Measurements from ENCODE around the gene ESRRB.

Gene ESRRB

DNA sequence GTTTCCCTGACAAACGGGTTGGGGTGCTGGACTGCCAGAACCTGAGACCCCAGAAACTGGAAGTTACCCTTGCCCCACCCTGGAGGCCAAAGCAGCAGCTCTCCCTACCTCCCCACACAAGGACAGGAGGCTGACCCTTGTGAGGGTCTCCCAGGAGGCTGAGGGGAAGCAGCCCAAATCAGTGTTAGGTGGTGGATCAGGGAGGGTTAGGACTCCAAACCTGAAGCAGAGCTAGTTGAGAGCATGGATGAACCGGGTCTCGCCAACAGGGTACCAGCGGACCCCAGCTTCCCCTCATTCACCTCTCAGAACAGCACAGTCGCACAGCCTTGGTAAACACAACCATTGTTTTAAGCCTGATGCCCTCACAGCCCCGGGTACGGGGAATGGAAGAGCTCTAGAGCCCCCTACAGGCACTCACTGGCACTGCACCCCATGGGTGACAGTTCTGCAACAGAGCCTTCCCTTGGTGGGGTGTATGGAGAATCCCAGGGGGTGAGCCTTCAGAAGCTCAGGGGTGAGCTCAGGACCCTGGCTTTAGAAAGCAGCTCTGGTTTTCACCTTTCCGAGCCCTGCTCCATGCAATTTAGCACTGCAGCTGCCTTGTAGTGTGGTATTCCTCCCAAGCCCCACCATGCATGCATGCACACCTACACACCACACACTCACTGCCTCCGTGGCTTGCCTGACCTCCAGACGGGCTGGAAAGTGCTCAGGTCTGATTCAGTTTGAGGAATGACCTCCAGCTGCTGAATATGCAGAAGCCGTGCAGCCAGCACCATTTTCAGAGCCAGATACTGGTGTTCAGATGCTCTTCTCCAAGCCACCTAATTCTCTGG is 11.2 kb downstream of the ESRRB start:
- H3K27ac ChIP-seq (ENCODE audit: low read length): no peak overlapping the region
- no peaks in the 10 kb centered on the region for H3K9me3 ChIP-seq (ENCODE audit: control insufficient read depth in 1 of 2, low read length in 2 of 2)
- no peaks in the 10 kb centered on the region for H3K36me3 ChIP-seq (ENCODE audit: control insufficient read depth in 1 of 2, insufficient read depth in 2 of 2, low read length in 2 of 2)
- H3K4me1 ChIP-seq (ENCODE audit: control insufficient read depth in 1 of 2, insufficient read depth in 2 of 2, low read length in 2 of 2): no peaks in the 10 kb centered on the region
- no peak overlapping the region for H3K4me3 ChIP-seq (ENCODE audit: low read depth in 1 of 2, low read length in 2 of 2)
- H3K27me3 ChIP-seq (ENCODE audit: low read depth, low read length): peaks cover 13% of the 10 kb centered on the region

DNA sequence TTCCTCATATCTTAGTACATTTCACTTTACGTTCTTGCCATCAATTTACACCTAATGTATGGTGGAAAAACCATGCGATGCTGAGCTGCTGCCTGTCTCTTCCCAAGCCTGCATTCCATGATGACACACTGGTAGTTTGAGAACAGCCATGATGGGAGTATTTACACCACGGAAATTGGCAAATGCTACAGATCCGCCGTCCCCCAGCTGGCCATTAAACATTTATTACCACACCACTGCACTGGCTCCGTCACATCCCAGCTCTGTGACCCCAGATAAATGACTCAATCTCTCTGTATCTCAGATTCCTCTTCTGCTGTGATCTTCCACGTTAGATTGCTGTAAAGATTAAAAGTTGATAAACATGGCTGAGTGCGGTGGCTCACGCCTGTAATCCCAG is 13.9 kb downstream of the ESRRB start:
- Histone ChIP-seq H3K27ac (ENCODE audit: low read length) (no peak overlapping the region), H3K4me1 (ENCODE audit: control insufficient read depth in 1 of 2, insufficient read depth in 2 of 2, low read length in 2 of 2) (no peaks in the 10 kb centered on the region), H3K4me3 (ENCODE audit: low read depth in 1 of 2, low read length in 2 of 2) (no peak overlapping the region), H3K36me3 (ENCODE audit: control insufficient read depth in 1 of 2, insufficient read depth in 2 of 2, low read length in 2 of 2) (no peaks in the 10 kb centered on the region), H3K9me3 (ENCODE audit: control insufficient read depth in 1 of 2, low read length in 2 of 2) (no peaks in the 10 kb centered on the region), H3K27me3 (ENCODE audit: low read depth, low read length) (peaks cover 13% of the 10 kb centered on the region)

- Histone ChIP-seq H3K27me3 (ENCODE audit: low read depth, low read length) (peaks cover 13% of the 10 kb centered on the region), H3K4me3 (ENCODE audit: low read depth in 1 of 2, low read length in 2 of 2) (no peak overlapping the region), H3K9me3 (ENCODE audit: control insufficient read depth in 1 of 2, low read length in 2 of 2) (no peaks in the 10 kb centered on the region), H3K4me1 (ENCODE audit: control insufficient read depth in 1 of 2, insufficient read depth in 2 of 2, low read length in 2 of 2) (no peaks in the 10 kb centered on the region), H3K27ac (ENCODE audit: low read length) (no peak overlapping the region), H3K36me3 (ENCODE audit: control insufficient read depth in 1 of 2, insufficient read depth in 2 of 2, low read length in 2 of 2) (no peaks in the 10 kb centered on the region)
Observed at GRCh38 chr14:76390621-76391020, 14.7 kb downstream of the ESRRB start.

DNA sequence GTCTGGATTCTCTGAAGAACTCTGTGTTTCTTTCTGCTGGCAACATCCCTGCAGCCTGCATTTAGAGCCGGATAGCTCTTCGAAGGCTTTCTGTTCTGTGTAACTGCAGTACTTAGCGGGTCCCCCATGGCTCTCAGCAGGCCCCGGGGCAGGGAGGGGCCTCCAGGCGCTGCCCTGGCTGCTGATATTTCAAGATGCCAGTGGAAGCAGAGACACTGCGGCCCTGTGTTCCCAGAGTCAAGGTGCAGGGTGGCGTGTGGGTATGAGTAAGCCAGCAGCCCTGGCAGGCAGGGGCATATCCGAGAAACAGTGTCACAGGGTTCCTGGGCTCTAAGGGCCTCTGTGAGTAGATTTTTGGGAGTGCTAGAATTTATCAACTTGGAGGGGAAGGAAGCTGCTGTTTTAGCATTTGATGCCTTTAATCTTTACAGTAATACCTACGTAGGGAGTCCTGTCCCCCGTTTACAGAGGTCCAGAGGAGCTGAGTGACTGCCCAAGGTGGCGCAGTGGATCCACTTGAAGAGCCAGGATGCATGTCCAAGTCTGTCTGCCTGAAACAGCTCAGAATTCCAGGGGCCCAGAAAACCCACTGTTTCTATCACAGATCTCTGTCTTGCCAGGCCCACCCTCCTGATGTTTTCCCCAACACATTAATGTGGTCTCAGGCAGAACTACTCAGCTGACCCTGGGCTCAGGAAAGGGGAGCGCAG is 16.2 kb downstream of the ESRRB start:
- no peaks in the 10 kb centered on the region for H3K36me3 ChIP-seq (ENCODE audit: control insufficient read depth in 1 of 2, insufficient read depth in 2 of 2, low read length in 2 of 2)
- H3K27ac ChIP-seq (ENCODE audit: low read length): no peak overlapping the region
- no peak overlapping the region for H3K4me3 ChIP-seq (ENCODE audit: low read depth in 1 of 2, low read length in 2 of 2)
- H3K27me3 ChIP-seq (ENCODE audit: low read depth, low read length): peaks cover 3% of the 10 kb centered on the region
- no peaks in the 10 kb centered on the region for H3K9me3 ChIP-seq (ENCODE audit: control insufficient read depth in 1 of 2, low read length in 2 of 2)
- H3K4me1 ChIP-seq (ENCODE audit: control insufficient read depth in 1 of 2, insufficient read depth in 2 of 2, low read length in 2 of 2): no peaks in the 10 kb centered on the region

DNA sequence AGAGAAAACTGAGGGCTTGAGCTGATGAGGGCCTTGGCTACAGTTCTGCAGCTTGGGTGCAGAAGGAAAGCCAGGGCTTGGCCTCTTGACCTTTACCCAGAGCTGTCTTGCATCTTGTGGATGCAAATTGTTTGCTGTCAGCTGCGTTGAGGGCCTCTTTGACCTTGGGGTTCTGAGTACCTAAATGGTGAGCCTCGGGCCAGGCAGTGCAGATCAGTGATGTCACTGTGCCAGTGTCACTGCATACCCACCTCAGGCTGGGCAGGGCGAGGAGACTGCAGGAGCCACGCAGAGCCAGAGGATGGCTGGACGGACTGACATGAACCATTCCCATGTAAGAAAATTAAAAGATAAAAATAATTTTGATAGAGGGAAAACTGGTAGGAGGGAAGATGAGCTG is 18.6 kb downstream of the ESRRB start:
- Histone ChIP-seq H3K27ac (ENCODE audit: low read length) (no peak overlapping the region), H3K4me3 (ENCODE audit: low read depth in 1 of 2, low read length in 2 of 2) (no peak overlapping the region), H3K27me3 (ENCODE audit: low read depth, low read length) (no peaks in the 10 kb centered on the region), H3K9me3 (ENCODE audit: control insufficient read depth in 1 of 2, low read length in 2 of 2) (no peaks in the 10 kb centered on the region), H3K36me3 (ENCODE audit: control insufficient read depth in 1 of 2, insufficient read depth in 2 of 2, low read length in 2 of 2) (no peaks in the 10 kb centered on the region), H3K4me1 (ENCODE audit: control insufficient read depth in 1 of 2, insufficient read depth in 2 of 2, low read length in 2 of 2) (no peaks in the 10 kb centered on the region)

DNA sequence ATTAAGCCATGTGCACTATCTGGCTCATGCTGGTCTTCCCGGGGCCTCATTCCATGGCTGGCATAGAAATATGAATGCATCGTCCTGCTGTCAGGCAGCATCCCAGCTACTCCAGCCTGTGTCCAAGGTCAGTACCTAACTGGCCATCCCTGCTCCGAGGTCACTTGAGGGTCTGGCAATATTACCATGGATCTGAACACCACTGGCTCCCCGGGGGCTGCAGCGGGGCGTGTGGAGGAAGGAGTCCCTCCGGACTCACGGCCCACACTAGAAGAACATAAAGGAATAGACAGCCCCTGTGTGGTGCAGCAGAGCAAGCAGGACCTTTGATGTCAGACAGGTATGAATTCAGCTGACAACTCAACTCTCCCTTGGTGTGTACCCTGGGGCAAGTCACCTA is 19.2 kb downstream of the ESRRB start:
- no peaks in the 10 kb centered on the region for H3K36me3 ChIP-seq (ENCODE audit: control insufficient read depth in 1 of 2, insufficient read depth in 2 of 2, low read length in 2 of 2)
- H3K4me3 ChIP-seq (ENCODE audit: low read depth in 1 of 2, low read length in 2 of 2): no peak overlapping the region
- no peaks in the 10 kb centered on the region for H3K4me1 ChIP-seq (ENCODE audit: control insufficient read depth in 1 of 2, insufficient read depth in 2 of 2, low read length in 2 of 2)
- H3K9me3 ChIP-seq (ENCODE audit: control insufficient read depth in 1 of 2, low read length in 2 of 2): no peaks in the 10 kb centered on the region
- H3K27me3 ChIP-seq (ENCODE audit: low read depth, low read length): no peaks in the 10 kb centered on the region
- H3K27ac ChIP-seq (ENCODE audit: low read length): no peak overlapping the region

DNA sequence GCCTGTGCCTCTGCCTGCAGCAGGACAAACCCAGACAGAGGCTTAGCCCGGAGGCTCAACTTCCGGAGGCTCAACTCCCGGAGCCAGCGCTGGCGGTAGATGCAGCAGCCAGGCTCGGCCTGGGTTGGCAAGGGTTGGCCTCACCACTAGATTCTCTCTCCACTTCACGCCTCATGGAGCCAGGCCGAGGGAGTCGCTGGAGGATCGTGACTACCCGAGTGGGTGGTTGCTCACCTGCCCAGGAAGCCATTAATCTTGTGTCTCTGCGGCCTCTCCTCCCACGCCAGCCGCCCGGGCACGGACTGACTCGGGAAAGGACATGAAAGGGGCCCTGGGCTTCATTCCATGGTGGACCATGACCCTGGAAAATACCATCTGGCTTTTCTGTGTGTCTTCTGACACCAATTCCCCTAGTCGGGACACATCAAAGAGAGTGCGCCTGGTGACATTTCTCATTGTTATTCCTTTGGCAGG is 20.8 kb downstream of the ESRRB start:
- H3K4me3 ChIP-seq (ENCODE audit: low read depth in 1 of 2, low read length in 2 of 2): no peak overlapping the region
- H3K27me3 ChIP-seq (ENCODE audit: low read depth, low read length): no peaks in the 10 kb centered on the region
- no peaks in the 10 kb centered on the region for H3K9me3 ChIP-seq (ENCODE audit: control insufficient read depth in 1 of 2, low read length in 2 of 2)
- no peak overlapping the region for H3K27ac ChIP-seq (ENCODE audit: low read length)
- no peaks in the 10 kb centered on the region for H3K36me3 ChIP-seq (ENCODE audit: control insufficient read depth in 1 of 2, insufficient read depth in 2 of 2, low read length in 2 of 2)
- no peaks in the 10 kb centered on the region for H3K4me1 ChIP-seq (ENCODE audit: control insufficient read depth in 1 of 2, insufficient read depth in 2 of 2, low read length in 2 of 2)

DNA sequence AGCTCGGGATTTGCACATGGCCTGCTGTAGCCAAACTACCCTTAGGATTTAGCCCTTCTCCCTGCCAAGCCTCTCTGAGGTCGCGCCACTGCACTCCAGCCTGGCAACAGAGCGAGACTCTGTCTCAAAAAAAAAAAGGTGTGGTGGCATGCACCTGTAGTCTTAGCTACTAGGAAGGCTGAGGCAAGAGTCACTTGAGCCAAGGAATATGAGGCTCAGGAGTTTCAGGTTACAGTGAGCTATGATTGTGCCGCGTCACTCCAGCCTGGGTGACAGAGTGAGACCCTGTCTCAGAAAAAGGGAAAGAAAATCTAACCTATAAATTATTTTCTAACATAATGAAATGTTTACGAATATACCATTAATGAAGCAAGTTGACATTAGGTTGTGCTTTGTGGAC is 29.7 kb downstream of the ESRRB start:
- Histone ChIP-seq H3K36me3 (ENCODE audit: control insufficient read depth in 1 of 2, insufficient read depth in 2 of 2, low read length in 2 of 2) (no peaks in the 10 kb centered on the region), H3K27ac (ENCODE audit: low read length) (no peak overlapping the region), H3K4me1 (ENCODE audit: control insufficient read depth in 1 of 2, insufficient read depth in 2 of 2, low read length in 2 of 2) (no peaks in the 10 kb centered on the region), H3K4me3 (ENCODE audit: low read depth in 1 of 2, low read length in 2 of 2) (no peak overlapping the region), H3K27me3 (ENCODE audit: low read depth, low read length) (no peaks in the 10 kb centered on the region), H3K9me3 (ENCODE audit: control insufficient read depth in 1 of 2, low read length in 2 of 2) (no peaks in the 10 kb centered on the region)

GRCh38 chr14:76407449-76408150 is 31.7 kb downstream of the ESRRB start:
- Histone ChIP-seq H3K4me3 (ENCODE audit: low read depth in 1 of 2, low read length in 2 of 2) (no peak overlapping the region), H3K9me3 (ENCODE audit: control insufficient read depth in 1 of 2, low read length in 2 of 2) (no peaks in the 10 kb centered on the region), H3K27me3 (ENCODE audit: low read depth, low read length) (no peaks in the 10 kb centered on the region), H3K27ac (ENCODE audit: low read length) (no peak overlapping the region), H3K4me1 (ENCODE audit: control insufficient read depth in 1 of 2, insufficient read depth in 2 of 2, low read length in 2 of 2) (no peaks in the 10 kb centered on the region), H3K36me3 (ENCODE audit: control insufficient read depth in 1 of 2, insufficient read depth in 2 of 2, low read length in 2 of 2) (no peaks in the 10 kb centered on the region)

DNA sequence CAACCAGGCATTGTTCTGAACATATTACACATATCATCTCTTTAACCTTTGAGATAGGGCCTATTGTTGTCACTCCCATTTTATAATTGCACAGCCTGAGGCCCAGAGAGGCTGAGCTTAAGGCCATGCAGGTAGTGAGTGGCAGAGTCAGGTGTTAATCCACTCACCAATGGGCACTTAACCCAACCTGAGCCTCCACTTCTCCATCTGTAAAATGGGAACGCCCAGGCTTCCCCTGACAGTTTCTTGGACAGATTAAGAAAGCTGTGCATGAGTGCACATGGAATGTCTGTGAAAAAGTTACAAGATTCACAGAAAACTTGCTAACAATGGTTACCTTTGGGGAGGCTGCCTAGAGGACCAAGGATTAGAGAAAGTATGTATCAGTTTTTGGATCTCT is 32.9 kb downstream of the ESRRB start:
- H3K9me3 ChIP-seq (ENCODE audit: control insufficient read depth in 1 of 2, low read length in 2 of 2): no peaks in the 10 kb centered on the region
- H3K27ac ChIP-seq (ENCODE audit: low read length): no peak overlapping the region
- no peaks in the 10 kb centered on the region for H3K36me3 ChIP-seq (ENCODE audit: control insufficient read depth in 1 of 2, insufficient read depth in 2 of 2, low read length in 2 of 2)
- H3K4me1 ChIP-seq (ENCODE audit: control insufficient read depth in 1 of 2, insufficient read depth in 2 of 2, low read length in 2 of 2): no peaks in the 10 kb centered on the region
- peaks cover 6% of the 10 kb centered on the region for H3K27me3 ChIP-seq (ENCODE audit: low read depth, low read length)
- no peak overlapping the region for H3K4me3 ChIP-seq (ENCODE audit: low read depth in 1 of 2, low read length in 2 of 2)

- peaks cover 6% of the 10 kb centered on the region for H3K27me3 ChIP-seq (ENCODE audit: low read depth, low read length)
- H3K4me1 ChIP-seq (ENCODE audit: control insufficient read depth in 1 of 2, insufficient read depth in 2 of 2, low read length in 2 of 2): no peaks in the 10 kb centered on the region
- H3K27ac ChIP-seq (ENCODE audit: low read length): no peak overlapping the region
- H3K36me3 ChIP-seq (ENCODE audit: control insufficient read depth in 1 of 2, insufficient read depth in 2 of 2, low read length in 2 of 2): no peaks in the 10 kb centered on the region
- no peaks in the 10 kb centered on the region for H3K9me3 ChIP-seq (ENCODE audit: control insufficient read depth in 1 of 2, low read length in 2 of 2)
- no peak overlapping the region for H3K4me3 ChIP-seq (ENCODE audit: low read depth in 1 of 2, low read length in 2 of 2)
Observed at GRCh38 chr14:76412501-76412900, 36.6 kb downstream of the ESRRB start.
